ENCODE results near the gene TERT.

DNA sequence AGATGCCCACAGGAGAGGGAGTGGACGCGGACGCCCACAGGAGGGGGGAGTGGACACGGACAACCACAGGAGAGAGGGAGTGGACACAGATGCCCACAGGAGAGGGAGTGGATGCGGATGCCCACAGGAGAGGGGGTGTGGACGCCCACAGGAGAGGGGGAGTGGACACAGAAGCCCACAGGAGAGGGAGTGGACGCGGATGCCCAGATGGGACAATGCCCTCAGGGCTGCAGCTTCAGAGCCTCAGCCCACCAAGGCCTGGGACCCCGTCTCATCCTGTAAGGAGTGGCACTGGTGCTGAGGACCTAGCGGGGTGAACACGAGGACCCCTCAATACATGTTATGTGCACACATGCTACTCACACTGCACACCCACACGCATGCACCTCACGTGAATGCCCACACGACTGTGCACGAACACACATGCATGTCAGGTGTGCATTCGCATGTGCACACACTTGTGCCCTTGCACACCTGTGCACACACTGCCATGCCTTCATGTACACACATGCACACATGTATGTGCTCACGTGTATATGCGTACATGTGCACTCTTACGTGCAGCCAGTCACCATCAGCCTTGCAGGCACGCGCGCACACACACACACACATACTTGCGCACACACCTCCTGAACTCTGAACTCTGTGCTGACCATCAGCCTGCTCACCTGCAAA, 34.9 kb downstream of the TERT start:
- TF ChIP-seq CTCF (IDR thresholded peaks at IDR 0.05) (no peak), EP300 (IDR thresholded peaks at IDR 0.05) (no peak), POLR2A (IDR thresholded peaks at IDR 0.05) (no peak)

Measured in stomach (tissue), 4 donors.